ENCODE results near the gene MAPK8.
"Not testable (repeated sequence)": the region's sequence is repeated elsewhere in the genome, so short reads cannot be mapped to it uniquely, and the experiment has no call there.

The MAPK8 gene

GRCh38 chr10:48336978-48337599 lies 30.6 kb downstream of the MAPK8 start:
- Histone ChIP-seq H3K36me3 (replicated peaks) (no peaks in the 10 kb centered on the region), H3K4me3 (ENCODE audit: low read depth, low read length) (no peak overlapping the region), H3K27me3 (replicated peaks) (no peaks in the 10 kb centered on the region), H3K27ac (no peak overlapping the region)
- TF ChIP-seq CTCF (IDR thresholded peaks at IDR 0.05; ENCODE audit: low read depth, low read length, missing control alignments) = no peak
- no peak for DNase-seq
- in situ Hi-C loops (cut with HindIII; ENCODE audit: low pct_ligation_motif_present, low sequenced_read_pairs) = no loop called here

GRCh38 chr10:48340734-48341133 lies 34.3 kb downstream of the MAPK8 start:
- H3K27me3 ChIP-seq (replicated peaks) = no peaks in the 10 kb centered on the region
- no peak for DNase-seq
- H3K36me3 ChIP-seq (replicated peaks) = no peaks in the 10 kb centered on the region
- no peak for TF ChIP-seq CTCF (IDR thresholded peaks at IDR 0.05; ENCODE audit: low read depth, low read length, missing control alignments)
- in situ Hi-C loops (cut with HindIII; ENCODE audit: low pct_ligation_motif_present, low sequenced_read_pairs) = no loop called here
- no peak overlapping the region for H3K4me3 ChIP-seq (ENCODE audit: low read depth, low read length)
- no peak overlapping the region for H3K27ac ChIP-seq

GRCh38 chr10:48343106-48343505 lies 36.6 kb downstream of the MAPK8 start:
- H3K36me3 ChIP-seq (replicated peaks) = no peaks in the 10 kb centered on the region
- in situ Hi-C loops (cut with HindIII; ENCODE audit: low pct_ligation_motif_present, low sequenced_read_pairs) = no loop called here
- DNase-seq = no peak
- TF ChIP-seq CTCF (IDR thresholded peaks at IDR 0.05; ENCODE audit: low read depth, low read length, missing control alignments) = no peak
- H3K4me3 ChIP-seq (ENCODE audit: low read depth, low read length) = no peak overlapping the region
- H3K27ac ChIP-seq = no peak overlapping the region
- H3K27me3 ChIP-seq (replicated peaks) = no peaks in the 10 kb centered on the region

GRCh38 chr10:48343921-48344598 lies 37.6 kb downstream of the MAPK8 start:
- H3K27me3 ChIP-seq (replicated peaks) = no peaks in the 10 kb centered on the region
- no peak for TF ChIP-seq CTCF (IDR thresholded peaks at IDR 0.05; ENCODE audit: low read depth, low read length, missing control alignments)
- DNase-seq = no peak
- no peak overlapping the region for H3K27ac ChIP-seq
- H3K4me3 ChIP-seq (ENCODE audit: low read depth, low read length) = no peak overlapping the region
- no peaks in the 10 kb centered on the region for H3K36me3 ChIP-seq (replicated peaks)
- in situ Hi-C loops (cut with HindIII; ENCODE audit: low pct_ligation_motif_present, low sequenced_read_pairs) = no loop called here

GRCh38 chr10:48346248-48346647 lies 39.8 kb downstream of the MAPK8 start:
- H3K36me3 ChIP-seq (replicated peaks); DNase-seq; H3K27ac ChIP-seq; H3K27me3 ChIP-seq (replicated peaks); in situ Hi-C loops (cut with HindIII; ENCODE audit: low pct_ligation_motif_present, low sequenced_read_pairs); H3K4me3 ChIP-seq (ENCODE audit: low read depth, low read length): not testable (repeated sequence)
- TF ChIP-seq CTCF (IDR thresholded peaks at IDR 0.05; ENCODE audit: low read depth, low read length, missing control alignments) = peak; percentile 31

- DNase-seq; in situ Hi-C loops (cut with HindIII; ENCODE audit: low pct_ligation_motif_present, low sequenced_read_pairs); H3K27ac ChIP-seq; H3K27me3 ChIP-seq (replicated peaks); H3K36me3 ChIP-seq (replicated peaks); H3K4me3 ChIP-seq (ENCODE audit: low read depth, low read length): not testable (repeated sequence)
These were observed 41.1 kb downstream of the MAPK8 start for GRCh38 chr10:48347539-48347938.

GRCh38 chr10:48347943-48348342 lies 41.5 kb downstream of the MAPK8 start:
- DNase-seq; in situ Hi-C loops (cut with HindIII; ENCODE audit: low pct_ligation_motif_present, low sequenced_read_pairs); H3K27ac ChIP-seq; H3K4me3 ChIP-seq (ENCODE audit: low read depth, low read length); H3K27me3 ChIP-seq (replicated peaks); H3K36me3 ChIP-seq (replicated peaks): not testable (repeated sequence)
